IPS-15b (cell line): ENCODE measurements around the gene CCDC69.
"Not testable (repeated sequence)": the region's sequence is repeated elsewhere in the genome, so short reads cannot be mapped to it uniquely, and the experiment has no call there.

ENCODE experiments used
- H3K27me3 ChIP-seq: one replicate; pipeline ENCODE4 v1.6.1; 2013; ENCODE audit warnings: low read length; ENCODE audit not compliant: control insufficient read depth, insufficient read depth
- H3K36me3 ChIP-seq: one replicate; pipeline ENCODE4 v1.6.1; 2013; ENCODE audit warnings: low read length; ENCODE audit not compliant: control insufficient read depth, insufficient read depth
- H3K4me1 ChIP-seq: one replicate; pipeline ENCODE4 v1.6.1; 2013; ENCODE audit warnings: mild to moderate bottlenecking, low read length; ENCODE audit not compliant: control insufficient read depth, insufficient read depth
- H3K4me3 ChIP-seq: one replicate; pipeline ENCODE4 v1.5.1; 2013; ENCODE audit warnings: low read depth, low read length
- H3K9ac ChIP-seq: one replicate; pipeline ENCODE4 v1.6.1; 2013; ENCODE audit warnings: low read depth, mild to moderate bottlenecking, low read length
- H3K9me3 ChIP-seq: one replicate; pipeline ENCODE4 v1.6.1; 2013; ENCODE audit warnings: mild to moderate bottlenecking, low read length; ENCODE audit not compliant: control insufficient read depth, insufficient read depth

CCDC69 gene

GRCh38 chr5:151199581-151200185 lies 24.2 kb downstream of the CCDC69 start:
- Histone ChIP-seq H3K9ac (no peak overlapping the region), H3K36me3 (no peaks in the 10 kb centered on the region), H3K4me3 (no peak overlapping the region), H3K9me3 (no peaks in the 10 kb centered on the region), H3K4me1 (no peaks in the 10 kb centered on the region), H3K27me3 (no peaks in the 10 kb centered on the region)

GRCh38 chr5:151198861-151199260 lies 25.0 kb downstream of the CCDC69 start:
- Histone ChIP-seq H3K4me1 (no peaks in the 10 kb centered on the region), H3K4me3 (no peak overlapping the region), H3K27me3 (no peaks in the 10 kb centered on the region), H3K9ac (no peak overlapping the region), H3K36me3 (no peaks in the 10 kb centered on the region), H3K9me3 (no peaks in the 10 kb centered on the region)

DNA sequence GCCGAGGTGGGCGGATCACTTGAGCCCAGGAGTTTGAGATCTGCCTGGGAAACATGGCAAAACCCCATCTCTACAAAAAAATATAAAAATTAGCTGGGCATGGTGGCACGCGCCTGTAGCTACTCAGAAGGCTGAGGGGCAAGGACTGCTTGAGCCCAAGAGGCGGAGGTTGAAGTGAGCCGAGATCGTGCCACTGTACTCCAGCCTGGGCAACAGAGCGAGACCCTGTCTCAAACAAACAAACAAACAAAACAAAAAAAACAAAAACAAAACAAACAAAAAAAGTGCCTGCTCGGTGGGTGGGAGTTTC lies 26.6 kb downstream of the CCDC69 start:
- not testable (repeated sequence) for H3K9ac ChIP-seq, H3K36me3 ChIP-seq

DNA sequence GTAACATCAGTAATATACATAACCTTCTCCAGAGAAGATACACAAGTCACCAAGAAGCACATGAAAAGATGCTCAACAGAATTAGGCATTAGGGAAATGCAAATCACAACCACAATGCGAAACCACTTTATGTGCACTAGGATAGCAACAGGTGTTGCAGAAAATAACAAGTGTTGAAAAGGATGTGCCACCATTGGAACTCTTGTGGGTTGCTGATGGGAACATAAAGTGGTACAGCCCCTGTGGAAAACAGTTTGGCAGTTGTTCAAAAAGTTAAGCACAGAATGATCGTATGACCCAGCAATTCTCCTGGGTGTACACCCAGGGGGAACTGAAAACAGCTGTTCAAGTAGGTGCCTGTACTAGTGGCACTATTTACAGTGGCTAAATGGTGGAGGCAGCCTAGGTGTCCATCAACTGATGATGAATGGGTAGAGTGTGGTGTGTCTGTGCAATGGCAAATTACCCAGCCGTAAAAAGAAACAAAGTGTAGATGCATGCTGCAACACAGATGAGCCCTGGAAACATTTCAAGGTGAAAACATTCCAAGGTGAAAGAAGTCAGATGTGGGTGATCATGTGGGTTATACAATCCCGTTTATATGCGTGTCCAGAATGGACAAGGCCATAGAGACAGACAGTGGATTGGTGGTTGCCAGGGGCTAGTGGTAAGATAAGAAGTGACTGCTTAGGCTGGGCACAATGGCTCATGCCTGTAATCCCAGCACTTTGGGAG lies 27.2 kb downstream of the CCDC69 start:
- Histone ChIP-seq H3K9me3 (no peaks in the 10 kb centered on the region), H3K27me3 (no peaks in the 10 kb centered on the region), H3K9ac (no peak overlapping the region), H3K36me3 (no peaks in the 10 kb centered on the region), H3K4me1 (no peaks in the 10 kb centered on the region), H3K4me3 (no peak overlapping the region)

More for the DNA sequence above, 26.6 kb downstream of the CCDC69 start:
- not testable (repeated sequence) for H3K4me3 ChIP-seq, H3K4me1 ChIP-seq, H3K27me3 ChIP-seq, H3K9me3 ChIP-seq

DNA sequence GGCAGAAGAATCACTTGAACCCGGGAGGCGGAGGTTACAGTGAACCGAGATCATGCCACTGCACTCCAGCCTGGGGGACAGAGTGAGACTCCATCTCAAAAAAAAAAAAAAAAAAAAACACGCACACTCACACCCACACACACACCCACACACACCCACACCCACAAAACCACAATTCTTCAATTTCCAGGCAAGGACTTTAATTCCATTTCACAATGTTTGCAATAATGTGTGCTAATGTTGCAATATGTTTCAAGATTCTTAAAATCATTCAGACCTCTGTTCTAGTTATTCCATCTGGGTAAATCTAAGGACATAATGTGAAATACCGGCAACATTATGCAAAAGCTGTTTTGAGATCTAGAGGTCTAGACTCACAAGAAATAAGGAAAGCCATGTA lies 28.3 kb downstream of the CCDC69 start:
- no peaks in the 10 kb centered on the region for H3K36me3 ChIP-seq

DNA sequence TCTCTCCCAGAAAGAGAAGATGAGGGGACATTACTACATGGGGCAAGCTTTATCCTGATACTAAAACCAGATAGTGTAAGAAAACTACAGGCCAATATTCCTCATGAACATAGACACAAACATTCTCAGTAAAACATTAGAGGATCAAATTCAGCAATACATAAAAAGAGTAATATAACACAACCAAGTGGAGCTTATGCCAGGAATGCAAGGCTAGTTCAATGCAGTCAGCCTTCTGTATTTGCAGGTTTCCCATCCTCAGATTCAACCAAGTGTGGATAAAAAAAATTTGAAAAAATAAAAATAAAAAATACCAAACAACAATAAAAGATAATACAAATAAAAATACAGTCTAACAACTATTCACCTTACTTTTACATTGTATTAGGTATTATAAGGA lies 31.3 kb downstream of the CCDC69 start:
- H3K9ac ChIP-seq = no peak overlapping the region
- H3K4me3 ChIP-seq = no peak overlapping the region
- H3K36me3 ChIP-seq = no peaks in the 10 kb centered on the region
- H3K9me3 ChIP-seq = no peaks in the 10 kb centered on the region
- no peaks in the 10 kb centered on the region for H3K4me1 ChIP-seq
- H3K27me3 ChIP-seq = no peaks in the 10 kb centered on the region

More for the DNA sequence above, 28.3 kb downstream of the CCDC69 start:
- H3K9me3 ChIP-seq = no peaks in the 10 kb centered on the region
- no peak overlapping the region for H3K9ac ChIP-seq
- no peaks in the 10 kb centered on the region for H3K4me1 ChIP-seq
- no peaks in the 10 kb centered on the region for H3K27me3 ChIP-seq
- H3K4me3 ChIP-seq = no peak overlapping the region

DNA sequence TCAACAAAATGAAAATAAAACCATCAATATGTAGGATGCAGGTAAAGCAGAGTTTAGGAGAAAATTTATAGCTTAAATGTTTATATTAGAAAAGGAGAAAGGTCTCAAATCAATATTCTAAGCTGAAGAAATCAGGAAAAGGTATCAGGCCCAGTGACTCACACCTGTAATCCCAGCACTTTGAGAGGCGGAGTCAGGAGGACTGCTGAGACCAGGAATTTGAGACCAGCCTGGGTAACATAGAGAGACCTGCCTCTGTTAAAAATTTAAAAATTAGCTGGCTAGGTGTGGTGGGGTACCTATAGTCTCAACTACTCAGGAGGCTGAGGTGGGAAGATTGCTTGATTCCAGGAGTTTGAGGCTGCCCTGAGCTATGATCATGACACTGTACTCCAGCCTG lies 32.2 kb downstream of the CCDC69 start:
- Histone ChIP-seq H3K36me3 (no peaks in the 10 kb centered on the region), H3K4me1 (peaks cover 2% of the 10 kb centered on the region), H3K4me3 (no peak overlapping the region), H3K9me3 (no peaks in the 10 kb centered on the region), H3K27me3 (no peaks in the 10 kb centered on the region), H3K9ac (no peak overlapping the region)

DNA sequence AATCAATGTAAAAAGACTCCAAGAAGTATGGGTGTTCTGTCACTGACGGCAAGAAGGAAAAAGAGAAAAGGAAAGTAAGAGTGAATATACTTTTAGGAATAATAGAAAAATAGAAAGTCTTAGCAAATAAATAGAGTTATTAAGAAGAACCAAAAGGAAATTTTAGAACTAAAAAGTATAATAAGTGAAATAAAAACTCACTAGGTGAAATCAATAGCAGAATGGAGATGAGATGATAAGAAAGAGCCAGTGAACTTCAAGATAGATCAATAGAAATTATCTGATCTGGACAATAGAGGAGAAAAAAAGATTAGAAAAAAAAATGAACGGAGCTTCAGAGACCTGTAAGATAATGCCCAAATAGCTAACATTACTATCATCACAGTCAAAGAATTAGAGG lies 34.7 kb downstream of the CCDC69 start:
- Histone ChIP-seq H3K4me3 (no peak overlapping the region), H3K27me3 (no peaks in the 10 kb centered on the region), H3K9me3 (no peaks in the 10 kb centered on the region), H3K36me3 (no peaks in the 10 kb centered on the region), H3K4me1 (peaks cover 6% of the 10 kb centered on the region), H3K9ac (no peak overlapping the region)

GRCh38 chr5:151186538-151186937 lies 37.4 kb downstream of the CCDC69 start:
- H3K9me3 ChIP-seq = no peaks in the 10 kb centered on the region
- no peaks in the 10 kb centered on the region for H3K27me3 ChIP-seq
- peaks cover 2% of the 10 kb centered on the region for H3K36me3 ChIP-seq
- no peak overlapping the region for H3K9ac ChIP-seq
- H3K4me3 ChIP-seq = no peak overlapping the region
- peaks cover 6% of the 10 kb centered on the region for H3K4me1 ChIP-seq

DNA sequence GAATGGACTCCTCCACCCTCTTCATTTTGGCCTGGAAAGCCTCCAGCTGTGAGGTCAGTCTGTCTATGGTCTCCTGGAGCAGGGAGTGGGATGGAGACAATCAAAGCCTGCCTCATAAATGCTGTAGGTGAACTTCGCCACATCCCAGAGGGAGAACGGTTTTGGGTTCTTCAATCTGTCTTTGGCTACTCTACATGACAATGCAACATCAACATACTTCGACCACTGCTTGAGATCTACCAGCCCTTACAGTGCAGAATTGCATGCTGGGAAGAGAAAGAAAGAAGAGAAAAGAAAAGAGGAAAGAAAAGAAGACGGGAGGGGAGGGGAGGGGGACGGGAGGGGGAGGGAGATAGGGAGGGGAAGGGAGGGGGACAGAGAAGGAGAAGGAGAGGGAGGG lies 37.8 kb downstream of the CCDC69 start:
- H3K4me1 ChIP-seq = peaks cover 6% of the 10 kb centered on the region
- H3K9ac ChIP-seq = no peak overlapping the region
- H3K27me3 ChIP-seq = no peaks in the 10 kb centered on the region
- peaks cover 2% of the 10 kb centered on the region for H3K36me3 ChIP-seq
- no peaks in the 10 kb centered on the region for H3K9me3 ChIP-seq
- no peak overlapping the region for H3K4me3 ChIP-seq

DNA sequence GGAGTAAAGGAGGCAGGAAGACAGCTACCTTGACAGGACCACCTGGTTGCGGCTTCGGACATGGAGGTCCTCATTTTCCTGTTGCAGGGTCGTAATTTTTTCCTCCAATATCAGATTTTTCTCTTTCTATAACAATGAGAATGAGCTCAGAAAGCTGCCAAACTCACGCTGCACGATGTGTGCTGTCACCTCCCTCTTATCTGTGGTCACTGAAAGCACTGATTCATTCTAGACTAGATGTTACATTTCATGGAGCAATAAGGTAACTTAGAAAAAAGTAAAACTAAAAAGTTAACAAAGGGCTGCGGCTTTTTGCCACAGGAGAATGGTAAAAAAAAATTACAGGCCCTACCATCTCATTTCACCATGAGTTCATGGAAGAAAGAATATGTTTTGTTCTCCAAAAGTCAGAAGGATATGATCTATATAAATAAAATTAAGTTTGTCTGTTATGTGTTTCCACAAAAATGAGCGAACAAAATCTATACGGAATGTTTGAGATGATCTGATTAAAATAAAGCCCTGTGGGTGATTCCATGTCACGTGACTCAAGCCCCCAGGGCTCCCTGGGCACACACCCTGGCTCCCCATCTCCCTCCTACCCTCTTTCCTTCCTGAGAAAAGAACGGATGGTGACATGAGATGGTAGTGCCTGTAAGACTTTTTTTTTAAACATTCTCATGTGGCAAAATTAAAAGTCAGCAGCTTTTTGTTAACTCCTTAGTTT lies 39.4 kb downstream of the CCDC69 start:
- H3K9me3 ChIP-seq = no peaks in the 10 kb centered on the region
- H3K9ac ChIP-seq = no peak overlapping the region
- no peaks in the 10 kb centered on the region for H3K27me3 ChIP-seq
- H3K4me3 ChIP-seq = no peak overlapping the region
- peaks cover 2% of the 10 kb centered on the region for H3K36me3 ChIP-seq
- peaks cover 6% of the 10 kb centered on the region for H3K4me1 ChIP-seq
